Natural killer cell (primary cell): ENCODE results near the gene TUBGCP6. TPM values are rescaled to one million over a fixed set of nuclear protein-coding genes. Genes with fewer than 3 reads are reported as not detected.
A peak's percentile ranks its signal among the peaks of the same experiment; 100 is the strongest.

ENCODE experiments used
- ATAC-seq, 3 donors: fragments of 150-1000 bp in 2 of 3; fragments of 200-7000 bp in 1 of 3; cut with Tn5 transposase; 1 replicate in 1 of 3; 2 replicates in 2 of 3; pipeline ENCODE4 v1.10.0; 2021; ENCODE audit warnings: mild to moderate bottlenecking in 2 of 3, moderate library complexity in 2 of 3
- DNase-seq, 2 donors: peaks; one replicate each; pipeline versions ENCODE4 v3.0.0 to v3.0.0-alpha.2; 2013 to 2021; ENCODE audit warnings: mixed read lengths in 1 of 2
- H3K27ac ChIP-seq: one replicate; pipeline ENCODE4 v1.5.1; 2013; ENCODE audit warnings: mild to moderate bottlenecking, low read length
- H3K27me3 ChIP-seq: one replicate; pipeline ENCODE4 v1.6.1; 2013; ENCODE audit warnings: low read length; ENCODE audit not compliant: control insufficient read depth, insufficient read depth
- H3K36me3 ChIP-seq: one replicate; pipeline ENCODE4 v1.6.1; 2013; ENCODE audit warnings: low read length; ENCODE audit not compliant: control insufficient read depth, insufficient read depth
- H3K4me1 ChIP-seq: one replicate; pipeline ENCODE4 v1.6.1; 2013; ENCODE audit warnings: low read length; ENCODE audit not compliant: control insufficient read depth, insufficient read depth
- H3K4me3 ChIP-seq: one replicate; pipeline ENCODE4 v1.5.1; 2013; ENCODE audit warnings: low read length
- H3K9me3 ChIP-seq: one replicate; pipeline ENCODE4 v1.6.1; 2013; ENCODE audit warnings: low read length; ENCODE audit not compliant: control insufficient read depth, insufficient read depth
- H3K27ac Mint-ChIP-seq, 2 donors: one replicate each; pipeline ENCODE4 v1.8.0; 2022; ENCODE audit warnings: mild to moderate bottlenecking in 2 of 2, mixed read lengths in 2 of 2, moderate library complexity in 1 of 2
- H3K27me3 Mint-ChIP-seq, 2 donors: one replicate each; pipeline ENCODE4 v1.8.0; 2022; ENCODE audit warnings: low read depth in 2 of 2, mixed read lengths in 2 of 2
- H3K36me3 Mint-ChIP-seq: one replicate; pipeline ENCODE4 v1.8.0; 2022; ENCODE audit warnings: mixed read lengths
- H3K4me1 Mint-ChIP-seq, 2 donors: one replicate each; pipeline ENCODE4 v1.8.0; 2022; ENCODE audit warnings: mixed read lengths in 2 of 2
- H3K4me3 Mint-ChIP-seq: one replicate; pipeline ENCODE4 v1.8.0; 2022; ENCODE audit warnings: mild to moderate bottlenecking, moderate library complexity, mixed read lengths
- H3K9me3 Mint-ChIP-seq, 2 donors: one replicate each; pipeline ENCODE4 v1.8.0; 2022; ENCODE audit warnings: mixed read lengths in 2 of 2
- CTCF ChIP-seq: fragments of 200-600 bp; IDR thresholded peaks from one replicate; pipeline ENCODE4 v1.8.0; 2022; ENCODE audit warnings: antibody characterized with exemption
- WGBS: methylation state at CpG from one replicate; pipeline ENCODE4 v1.1.7; 2013; ENCODE audit warnings: missing lambda C conversion rate; ENCODE audit not compliant: insufficient coverage; 5-methylcytosine and 5-hydroxymethylcytosine counted together
- intact Hi-C: fragments of 100-400 bp; cut with micrococcal nuclease; formaldehyde crosslinking; loops from one replicate; pipeline ENCODE4 v1.14.2; 2022
- total RNA-seq, 4 donors: library from RNA; stranded (reverse); fragments of 120-200 nt in 1 of 4; gene quantifications; one replicate each; pipeline versions ENCODE4 v1.2.3 to v1.2.4, GENCODE V29; 2013 to 2022

Gene TUBGCP6
- total RNA-seq, 3 donors from 2014 or later (not counting 1 experiment from before 2014, with no cell fraction given), result 105 to 126 (median 118) TPM

DNA sequence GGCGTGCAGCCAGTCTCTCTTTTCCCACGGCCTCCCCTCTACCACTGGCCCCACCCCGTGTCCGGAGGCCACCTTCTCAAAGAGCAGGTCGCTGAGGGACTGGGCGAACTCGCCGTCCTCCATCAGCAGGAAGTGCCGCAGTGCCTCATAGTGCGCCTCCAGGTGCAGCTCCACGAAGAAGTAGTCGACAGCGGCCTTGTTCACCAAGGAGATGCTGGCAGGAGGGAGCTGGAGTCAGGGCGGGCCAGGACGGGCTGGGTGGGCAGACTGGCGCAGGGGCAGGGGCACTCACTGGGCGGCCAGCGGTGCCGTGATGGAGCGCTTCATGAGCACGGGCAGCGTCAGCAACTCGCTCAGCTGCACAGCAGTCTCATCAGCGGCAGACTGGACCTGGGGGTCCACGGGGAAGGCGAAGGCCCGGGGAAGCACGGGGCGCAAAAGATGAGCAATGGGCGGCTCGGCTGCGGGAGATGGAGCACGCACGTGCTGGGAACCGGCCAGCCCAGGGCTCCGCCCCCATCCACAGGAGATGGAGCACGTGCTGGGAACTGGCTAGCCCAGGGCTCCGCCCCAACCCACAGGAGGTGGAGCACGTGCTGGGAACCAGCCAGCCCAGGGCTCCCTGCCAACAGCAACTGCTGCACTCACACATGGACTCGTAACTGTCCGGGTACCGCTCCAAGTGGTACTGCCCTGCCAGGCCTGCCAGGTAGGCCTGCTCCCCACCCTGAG lies 25.7 kb downstream of the TUBGCP6 start:
- no peaks in the 10 kb centered on the region for H3K9me3 ChIP-seq
- TF ChIP-seq CTCF, result no peak
- DNase-seq (no peak), ATAC-seq (peak in 1 of 3 donors; percentile 19)
- peaks cover 69% of the 10 kb centered on the region for H3K36me3 ChIP-seq
- H3K9me3 Mint-ChIP-seq, result no peaks in the 10 kb centered on the region
- H3K4me3 ChIP-seq, result no peak overlapping the region
- H3K4me1 Mint-ChIP-seq, result peaks cover 5 to 6% of the 10 kb centered on the region in 2 donors
- H3K27ac Mint-ChIP-seq, result no peak overlapping the region
- no peak overlapping the region for H3K27ac ChIP-seq
- no peak overlapping the region for H3K4me3 Mint-ChIP-seq
- no peaks in the 10 kb centered on the region for H3K4me1 ChIP-seq
- no peaks in the 10 kb centered on the region for H3K27me3 Mint-ChIP-seq
- peaks cover 5% of the 10 kb centered on the region for H3K36me3 Mint-ChIP-seq
- no peaks in the 10 kb centered on the region for H3K27me3 ChIP-seq
- intact Hi-C loops, result no loop called here
- 82% methylated on average over 42 of the region's 42 CpGs for WGBS

DNA sequence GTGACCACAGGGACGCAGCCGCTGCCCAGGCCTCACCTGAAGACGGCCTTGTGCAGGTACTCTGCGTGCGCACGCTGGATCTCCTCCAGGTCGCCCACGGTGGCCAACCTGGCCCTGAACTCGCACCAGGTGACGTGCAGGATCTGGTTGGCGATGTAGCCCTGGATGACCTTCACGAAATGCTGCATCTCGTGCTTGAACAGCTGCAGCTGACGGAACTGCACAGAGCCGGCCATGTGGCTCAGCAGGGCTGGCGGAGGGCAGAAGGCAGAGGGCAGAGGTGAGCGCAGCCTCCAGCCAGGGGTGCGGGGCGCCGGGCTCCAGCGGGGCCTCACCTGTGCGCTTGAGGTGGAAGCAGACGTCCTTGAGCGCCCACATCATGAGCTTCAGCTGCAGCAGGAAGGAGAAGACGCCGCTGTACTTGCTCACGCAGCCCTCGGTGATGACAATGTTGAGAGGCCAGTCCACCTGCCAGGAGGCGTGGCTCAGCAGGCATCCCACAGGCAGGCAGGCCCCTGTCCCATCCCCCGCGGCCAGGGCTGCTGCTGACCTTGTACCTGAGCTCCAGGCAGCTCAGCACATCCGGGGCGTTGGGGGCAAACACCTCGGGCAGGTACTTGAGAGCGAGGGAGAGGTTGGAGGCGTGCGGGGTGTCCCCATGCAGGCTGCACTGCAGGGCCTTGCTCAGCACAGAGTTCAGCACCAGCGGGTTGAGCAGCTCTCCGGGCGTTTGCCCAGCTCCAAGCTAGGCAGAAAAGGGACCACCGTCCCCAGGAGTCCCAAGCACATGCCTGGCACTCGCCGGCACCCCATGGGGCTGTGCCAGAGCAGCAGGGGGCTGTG lies 26.4 kb downstream of the TUBGCP6 start:
- WGBS, result 92% methylated on average over 43 of the region's 43 CpGs
- Histone ChIP-seq H3K4me1 (no peaks in the 10 kb centered on the region), H3K27ac (no peak overlapping the region), H3K4me3 (no peak overlapping the region), H3K36me3 (peaks cover 68% of the 10 kb centered on the region), H3K9me3 (no peaks in the 10 kb centered on the region), H3K27me3 (no peaks in the 10 kb centered on the region)
- no peaks in the 10 kb centered on the region for H3K9me3 Mint-ChIP-seq
- DNase-seq, result no peak
- no peak for ATAC-seq
- no peak overlapping the region for H3K27ac Mint-ChIP-seq
- no peaks in the 10 kb centered on the region for H3K27me3 Mint-ChIP-seq
- H3K4me1 Mint-ChIP-seq, result peaks cover 5 to 6% of the 10 kb centered on the region in 2 donors
- TF ChIP-seq CTCF, result no peak
- no peak overlapping the region for H3K4me3 Mint-ChIP-seq
- no peaks in the 10 kb centered on the region for H3K36me3 Mint-ChIP-seq
- intact Hi-C loops, result no loop called here

GRCh38 chr22:50217543-50218152 lies 27.2 kb downstream of the TUBGCP6 start:
- H3K36me3 ChIP-seq, result peaks cover 67% of the 10 kb centered on the region
- no peak overlapping the region for H3K27ac ChIP-seq
- no peaks in the 10 kb centered on the region for H3K9me3 Mint-ChIP-seq
- peaks cover 5 to 6% of the 10 kb centered on the region in 2 donors for H3K4me1 Mint-ChIP-seq
- ATAC-seq, result peak in 1 of 3 donors; percentile 7
- DNase-seq, result no peak
- no peaks in the 10 kb centered on the region for H3K27me3 ChIP-seq
- no peak overlapping the region for H3K27ac Mint-ChIP-seq
- 85% methylated on average over 21 of the region's 21 CpGs for WGBS
- H3K4me1 ChIP-seq, result no peaks in the 10 kb centered on the region
- no peaks in the 10 kb centered on the region for H3K36me3 Mint-ChIP-seq
- no peak overlapping the region for H3K4me3 ChIP-seq
- H3K4me3 Mint-ChIP-seq, result no peak overlapping the region
- TF ChIP-seq CTCF, result no peak
- no peaks in the 10 kb centered on the region for H3K9me3 ChIP-seq
- intact Hi-C loops, result no loop called here
- H3K27me3 Mint-ChIP-seq, result no peaks in the 10 kb centered on the region
